ENCODE measurements around the gene LRCH1. TPM values are rescaled to one million over a fixed set of nuclear protein-coding genes. Genes with fewer than 3 reads are reported as not detected.

The LRCH1 gene
- total RNA-seq, 1 experiment from 2014 or later = 11.8 TPM

DNA sequence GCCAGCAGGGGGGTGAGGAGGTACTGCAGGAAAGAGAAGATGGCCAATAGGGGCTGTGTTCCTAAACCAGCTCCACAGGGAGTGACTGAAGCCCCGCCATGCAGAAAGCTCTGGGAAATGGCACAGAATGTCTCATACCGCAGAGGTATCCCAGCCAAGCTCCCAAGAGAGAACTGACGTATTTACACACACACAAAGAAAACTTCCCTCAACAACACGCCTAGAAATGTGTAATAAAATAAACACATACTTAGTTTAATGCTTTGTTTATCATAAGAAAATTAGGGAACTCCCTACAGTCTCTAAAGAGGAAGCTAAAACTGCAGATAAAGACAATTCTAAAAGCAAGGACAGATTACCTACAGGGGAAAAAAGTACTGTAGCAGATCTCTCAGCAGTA lies 204.0 kb downstream of the LRCH1 start (continued):
- TF ChIP-seq, protein P1, sequence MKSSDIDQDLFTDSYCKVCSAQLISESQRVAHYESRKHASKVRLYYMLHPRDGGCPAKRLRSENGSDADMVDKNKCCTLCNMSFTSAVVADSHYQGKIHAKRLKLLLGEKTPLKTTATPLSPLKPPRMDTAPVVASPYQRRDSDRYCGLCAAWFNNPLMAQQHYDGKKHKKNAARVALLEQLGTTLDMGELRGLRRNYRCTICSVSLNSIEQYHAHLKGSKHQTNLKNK (CRISPR knock-in tag; IDR thresholded peaks at IDR 0.05) = no peak
- TF ChIP-seq ZNF396 (CRISPR knock-in tag; IDR thresholded peaks at IDR 0.05; ENCODE audit: borderline replicate concordance) (no peak), ESRRA (CRISPR knock-in tag; IDR thresholded peaks at IDR 0.05; ENCODE audit: borderline replicate concordance) (no peak), ZNF232 (CRISPR knock-in tag; IDR thresholded peaks at IDR 0.05) (no peak), HMGA2 (CRISPR knock-in tag; IDR thresholded peaks at IDR 0.05) (no peak)
- TF ChIP-seq, protein P2, sequence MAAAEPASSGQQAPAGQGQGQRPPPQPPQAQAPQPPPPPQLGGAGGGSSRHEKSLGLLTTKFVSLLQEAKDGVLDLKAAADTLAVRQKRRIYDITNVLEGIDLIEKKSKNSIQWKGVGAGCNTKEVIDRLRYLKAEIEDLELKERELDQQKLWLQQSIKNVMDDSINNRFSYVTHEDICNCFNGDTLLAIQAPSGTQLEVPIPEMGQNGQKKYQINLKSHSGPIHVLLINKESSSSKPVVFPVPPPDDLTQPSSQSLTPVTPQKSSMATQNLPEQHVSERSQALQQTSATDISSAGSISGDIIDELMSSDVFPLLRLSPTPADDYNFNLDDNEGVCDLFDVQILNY (CRISPR knock-in tag; IDR thresholded peaks at IDR 0.05) = no peak

DNA sequence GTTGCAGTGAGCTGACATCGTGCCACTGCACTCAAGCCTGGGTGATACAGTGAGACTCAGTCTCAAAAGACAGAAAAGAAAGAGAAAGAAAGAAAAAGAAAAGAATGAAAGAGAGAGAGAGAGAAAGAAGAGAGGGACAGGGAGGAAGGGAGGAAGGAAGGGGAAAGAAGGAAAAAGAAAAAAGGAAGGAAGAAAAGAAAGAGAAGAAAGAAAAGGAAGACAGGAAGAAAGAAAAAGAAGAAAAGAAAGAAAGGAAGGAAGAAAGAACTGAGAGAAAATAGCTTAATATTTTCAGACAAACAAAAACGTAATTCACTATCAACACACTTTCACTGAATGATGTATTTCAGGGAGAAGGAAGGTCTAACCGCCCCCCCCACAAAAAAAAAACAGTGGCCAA lies 204.7 kb downstream of the LRCH1 start:
- H3K9me3 Mint-ChIP-seq = no peaks in the 10 kb centered on the region
- peaks cover 6% of the 10 kb centered on the region for H3K4me1 Mint-ChIP-seq
- ATAC-seq (no peak), DNase-seq (ENCODE audit: low spot score) (no peak)
- 0 out of 2 replicates have a peak, but pooled peaks cover 3% of the 10 kb centered on the region for H3K36me3 Mint-ChIP-seq
- POLR2A ChIA-PET = interaction anchor here (0.6 kb wide), 1 partner anchor 437 kb away, joined by 3 read pairs; no protein-coding TSS in a partner anchor
- H3K4me3 Mint-ChIP-seq = no peak overlapping the region
- H3K27ac Mint-ChIP-seq = no peak overlapping the region
- TF ChIP-seq ELF4 (CRISPR knock-in tag; IDR thresholded peaks at IDR 0.05; ENCODE audit: low read depth) (no peak), TEAD1 (CRISPR knock-in tag; IDR thresholded peaks at IDR 0.05) (no peak), JUN (CRISPR knock-in tag; IDR thresholded peaks at IDR 0.05) (no peak), CREM (CRISPR knock-in tag; IDR thresholded peaks at IDR 0.05) (no peak), NFYB (CRISPR knock-in tag; conservative IDR thresholded peaks at IDR 0.05; ENCODE audit: low read depth) (no peak), NR2C2 (CRISPR knock-in tag; IDR thresholded peaks at IDR 0.05) (no peak), TP53 (CRISPR knock-in tag; IDR thresholded peaks at IDR 0.05) (no peak)
- TF ChIP-seq, protein P3, sequence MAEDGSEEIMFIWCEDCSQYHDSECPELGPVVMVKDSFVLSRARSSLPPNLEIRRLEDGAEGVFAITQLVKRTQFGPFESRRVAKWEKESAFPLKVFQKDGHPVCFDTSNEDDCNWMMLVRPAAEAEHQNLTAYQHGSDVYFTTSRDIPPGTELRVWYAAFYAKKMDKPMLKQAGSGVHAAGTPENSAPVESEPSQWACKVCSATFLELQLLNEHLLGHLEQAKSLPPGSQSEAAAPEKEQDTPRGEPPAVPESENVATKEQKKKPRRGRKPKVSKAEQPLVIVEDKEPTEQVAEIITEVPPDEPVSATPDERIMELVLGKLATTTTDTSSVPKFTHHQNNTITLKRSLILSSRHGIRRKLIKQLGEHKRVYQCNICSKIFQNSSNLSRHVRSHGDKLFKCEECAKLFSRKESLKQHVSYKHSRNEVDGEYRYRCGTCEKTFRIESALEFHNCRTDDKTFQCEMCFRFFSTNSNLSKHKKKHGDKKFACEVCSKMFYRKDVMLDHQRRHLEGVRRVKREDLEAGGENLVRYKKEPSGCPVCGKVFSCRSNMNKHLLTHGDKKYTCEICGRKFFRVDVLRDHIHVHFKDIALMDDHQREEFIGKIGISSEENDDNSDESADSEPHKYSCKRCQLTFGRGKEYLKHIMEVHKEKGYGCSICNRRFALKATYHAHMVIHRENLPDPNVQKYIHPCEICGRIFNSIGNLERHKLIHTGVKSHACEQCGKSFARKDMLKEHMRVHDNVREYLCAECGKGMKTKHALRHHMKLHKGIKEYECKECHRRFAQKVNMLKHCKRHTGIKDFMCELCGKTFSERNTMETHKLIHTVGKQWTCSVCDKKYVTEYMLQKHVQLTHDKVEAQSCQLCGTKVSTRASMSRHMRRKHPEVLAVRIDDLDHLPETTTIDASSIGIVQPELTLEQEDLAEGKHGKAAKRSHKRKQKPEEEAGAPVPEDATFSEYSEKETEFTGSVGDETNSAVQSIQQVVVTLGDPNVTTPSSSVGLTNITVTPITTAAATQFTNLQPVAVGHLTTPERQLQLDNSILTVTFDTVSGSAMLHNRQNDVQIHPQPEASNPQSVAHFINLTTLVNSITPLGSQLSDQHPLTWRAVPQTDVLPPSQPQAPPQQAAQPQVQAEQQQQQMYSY (CRISPR knock-in tag; IDR thresholded peaks at IDR 0.05) = no peak
- TF ChIP-seq, protein P4, sequence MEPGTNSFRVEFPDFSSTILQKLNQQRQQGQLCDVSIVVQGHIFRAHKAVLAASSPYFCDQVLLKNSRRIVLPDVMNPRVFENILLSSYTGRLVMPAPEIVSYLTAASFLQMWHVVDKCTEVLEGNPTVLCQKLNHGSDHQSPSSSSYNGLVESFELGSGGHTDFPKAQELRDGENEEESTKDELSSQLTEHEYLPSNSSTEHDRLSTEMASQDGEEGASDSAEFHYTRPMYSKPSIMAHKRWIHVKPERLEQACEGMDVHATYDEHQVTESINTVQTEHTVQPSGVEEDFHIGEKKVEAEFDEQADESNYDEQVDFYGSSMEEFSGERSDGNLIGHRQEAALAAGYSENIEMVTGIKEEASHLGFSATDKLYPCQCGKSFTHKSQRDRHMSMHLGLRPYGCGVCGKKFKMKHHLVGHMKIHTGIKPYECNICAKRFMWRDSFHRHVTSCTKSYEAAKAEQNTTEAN (CRISPR knock-in tag; IDR thresholded peaks at IDR 0.05) = no peak
- TF ChIP-seq, protein P5, sequence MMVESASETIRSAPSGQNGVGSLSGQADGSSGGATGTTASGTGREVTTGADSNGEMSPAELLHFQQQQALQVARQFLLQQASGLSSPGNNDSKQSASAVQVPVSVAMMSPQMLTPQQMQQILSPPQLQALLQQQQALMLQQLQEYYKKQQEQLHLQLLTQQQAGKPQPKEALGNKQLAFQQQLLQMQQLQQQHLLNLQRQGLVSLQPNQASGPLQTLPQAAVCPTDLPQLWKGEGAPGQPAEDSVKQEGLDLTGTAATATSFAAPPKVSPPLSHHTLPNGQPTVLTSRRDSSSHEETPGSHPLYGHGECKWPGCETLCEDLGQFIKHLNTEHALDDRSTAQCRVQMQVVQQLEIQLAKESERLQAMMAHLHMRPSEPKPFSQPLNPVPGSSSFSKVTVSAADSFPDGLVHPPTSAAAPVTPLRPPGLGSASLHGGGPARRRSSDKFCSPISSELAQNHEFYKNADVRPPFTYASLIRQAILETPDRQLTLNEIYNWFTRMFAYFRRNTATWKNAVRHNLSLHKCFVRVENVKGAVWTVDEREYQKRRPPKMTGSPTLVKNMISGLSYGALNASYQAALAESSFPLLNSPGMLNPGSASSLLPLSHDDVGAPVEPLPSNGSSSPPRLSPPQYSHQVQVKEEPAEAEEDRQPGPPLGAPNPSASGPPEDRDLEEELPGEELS (CRISPR knock-in tag; IDR thresholded peaks at IDR 0.05) = no peak
- TF ChIP-seq, protein P6, sequence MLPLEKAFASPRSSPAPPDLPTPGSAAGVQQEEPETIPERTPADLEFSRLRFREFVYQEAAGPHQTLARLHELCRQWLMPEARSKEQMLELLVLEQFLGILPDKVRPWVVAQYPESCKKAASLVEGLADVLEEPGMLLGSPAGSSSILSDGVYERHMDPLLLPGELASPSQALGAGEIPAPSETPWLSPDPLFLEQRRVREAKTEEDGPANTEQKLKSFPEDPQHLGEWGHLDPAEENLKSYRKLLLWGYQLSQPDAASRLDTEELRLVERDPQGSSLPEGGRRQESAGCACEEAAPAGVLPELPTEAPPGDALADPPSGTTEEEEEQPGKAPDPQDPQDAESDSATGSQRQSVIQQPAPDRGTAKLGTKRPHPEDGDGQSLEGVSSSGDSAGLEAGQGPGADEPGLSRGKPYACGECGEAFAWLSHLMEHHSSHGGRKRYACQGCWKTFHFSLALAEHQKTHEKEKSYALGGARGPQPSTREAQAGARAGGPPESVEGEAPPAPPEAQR (CRISPR knock-in tag; IDR thresholded peaks at IDR 0.05) = no peak
- TF ChIP-seq, protein P7, sequence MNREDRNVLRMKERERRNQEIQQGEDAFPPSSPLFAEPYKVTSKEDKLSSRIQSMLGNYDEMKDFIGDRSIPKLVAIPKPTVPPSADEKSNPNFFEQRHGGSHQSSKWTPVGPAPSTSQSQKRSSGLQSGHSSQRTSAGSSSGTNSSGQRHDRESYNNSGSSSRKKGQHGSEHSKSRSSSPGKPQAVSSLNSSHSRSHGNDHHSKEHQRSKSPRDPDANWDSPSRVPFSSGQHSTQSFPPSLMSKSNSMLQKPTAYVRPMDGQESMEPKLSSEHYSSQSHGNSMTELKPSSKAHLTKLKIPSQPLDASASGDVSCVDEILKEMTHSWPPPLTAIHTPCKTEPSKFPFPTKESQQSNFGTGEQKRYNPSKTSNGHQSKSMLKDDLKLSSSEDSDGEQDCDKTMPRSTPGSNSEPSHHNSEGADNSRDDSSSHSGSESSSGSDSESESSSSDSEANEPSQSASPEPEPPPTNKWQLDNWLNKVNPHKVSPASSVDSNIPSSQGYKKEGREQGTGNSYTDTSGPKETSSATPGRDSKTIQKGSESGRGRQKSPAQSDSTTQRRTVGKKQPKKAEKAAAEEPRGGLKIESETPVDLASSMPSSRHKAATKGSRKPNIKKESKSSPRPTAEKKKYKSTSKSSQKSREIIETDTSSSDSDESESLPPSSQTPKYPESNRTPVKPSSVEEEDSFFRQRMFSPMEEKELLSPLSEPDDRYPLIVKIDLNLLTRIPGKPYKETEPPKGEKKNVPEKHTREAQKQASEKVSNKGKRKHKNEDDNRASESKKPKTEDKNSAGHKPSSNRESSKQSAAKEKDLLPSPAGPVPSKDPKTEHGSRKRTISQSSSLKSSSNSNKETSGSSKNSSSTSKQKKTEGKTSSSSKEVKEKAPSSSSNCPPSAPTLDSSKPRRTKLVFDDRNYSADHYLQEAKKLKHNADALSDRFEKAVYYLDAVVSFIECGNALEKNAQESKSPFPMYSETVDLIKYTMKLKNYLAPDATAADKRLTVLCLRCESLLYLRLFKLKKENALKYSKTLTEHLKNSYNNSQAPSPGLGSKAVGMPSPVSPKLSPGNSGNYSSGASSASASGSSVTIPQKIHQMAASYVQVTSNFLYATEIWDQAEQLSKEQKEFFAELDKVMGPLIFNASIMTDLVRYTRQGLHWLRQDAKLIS (CRISPR knock-in tag; IDR thresholded peaks at IDR 0.05; ENCODE audit: borderline replicate concordance) = no peak
- TF ChIP-seq, protein P8, sequence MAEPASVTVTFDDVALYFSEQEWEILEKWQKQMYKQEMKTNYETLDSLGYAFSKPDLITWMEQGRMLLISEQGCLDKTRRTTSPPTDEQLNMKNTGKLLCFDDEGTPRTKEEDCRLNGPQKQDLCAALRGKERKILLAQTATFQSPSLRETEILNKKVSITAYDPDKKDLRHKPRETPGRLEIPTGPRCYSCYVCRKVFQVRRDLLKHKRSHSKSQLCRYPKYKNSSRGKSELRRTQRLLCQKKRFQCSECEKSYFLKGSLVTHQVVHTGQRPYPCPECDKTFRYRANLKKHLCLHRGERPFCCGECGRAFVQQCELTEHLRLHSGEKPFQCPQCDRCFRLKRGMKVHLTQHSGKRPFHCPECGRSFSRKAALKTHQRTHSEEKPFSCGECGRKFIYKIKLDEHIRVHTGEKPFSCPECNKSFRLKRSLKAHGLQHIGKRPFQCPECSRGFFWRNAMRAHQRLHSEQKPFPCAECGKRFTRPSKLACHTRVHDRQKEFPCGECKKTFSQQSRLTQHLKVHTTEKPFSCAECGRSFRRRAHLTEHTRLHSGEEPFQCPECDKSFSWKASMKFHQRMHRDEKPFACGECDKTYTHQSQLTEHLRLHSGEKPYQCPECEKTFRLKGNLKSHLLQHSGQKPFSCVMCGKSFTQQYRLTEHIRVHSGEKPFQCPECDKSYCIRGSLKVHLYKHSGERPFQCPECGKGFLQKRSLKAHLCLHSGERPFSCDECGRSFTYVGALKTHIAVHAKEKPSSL (CRISPR knock-in tag; conservative IDR thresholded peaks at IDR 0.05) = no peak
- CTCF ChIA-PET = no interaction called here
- H3K27me3 Mint-ChIP-seq (ENCODE audit: low read depth) = no peaks in the 10 kb centered on the region
